BE2C (cell line): ENCODE measurements around the gene CHST7.

ENCODE experiments used
- DNase-seq: peaks from one replicate; pipeline ENCODE4 v3.0.0-alpha.2; 2020
- H3K27me3 ChIP-seq: fragments of 250-450 bp; sonication (Bioruptor Pico); 2 replicates; pipeline ENCODE4 v1.5.1; 2020; ENCODE audit warnings: mild to moderate bottlenecking
- H3K36me3 ChIP-seq: fragments of 250-450 bp; sonication (Bioruptor Pico); 2 replicates; pipeline ENCODE4 v1.5.1; 2020; ENCODE audit warnings: mild to moderate bottlenecking
- H3K4me1 ChIP-seq: fragments of 250-450 bp; sonication (Bioruptor Pico); 2 replicates; pipeline ENCODE4 v1.5.1; 2020
- H3K4me3 ChIP-seq: 2 replicates; pipeline ENCODE4 v1.5.1; 2011; ENCODE audit warnings: low read depth, low read length
- H3K9me3 ChIP-seq: fragments of 250-450 bp; sonication (Bioruptor Pico); 2 replicates; pipeline ENCODE4 v1.5.1; 2020
- TF ChIP-seq, protein P1 (sequence below): IDR thresholded peaks from 2 replicates; pipeline ENCODE4 v1.5.1; 2012; ENCODE audit warnings: mild to moderate bottlenecking, low read depth, low read length

The CHST7 gene

DNA sequence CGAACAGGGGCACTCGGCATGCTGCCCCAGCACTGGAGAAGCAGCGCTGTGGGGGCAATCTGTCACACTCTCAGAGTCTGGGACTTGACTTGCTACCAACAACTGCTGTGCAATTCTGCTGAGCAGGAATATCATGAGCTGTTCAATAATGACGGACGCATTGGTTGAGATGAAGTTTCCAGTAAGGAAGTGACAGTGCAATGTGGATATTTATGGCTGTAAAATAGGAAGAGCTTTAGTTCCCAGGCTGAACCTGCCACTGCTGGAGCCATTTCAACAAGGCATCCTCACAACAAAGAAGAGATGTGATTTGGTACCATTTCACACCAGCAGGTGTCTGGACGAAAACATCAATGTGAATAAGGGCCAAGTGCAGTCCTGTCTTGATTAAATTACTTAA lies 24.2 kb downstream of the CHST7 start:
- H3K36me3 ChIP-seq, result no peaks in the 10 kb centered on the region
- no peaks in the 10 kb centered on the region for H3K4me1 ChIP-seq
- TF ChIP-seq, protein P1, sequence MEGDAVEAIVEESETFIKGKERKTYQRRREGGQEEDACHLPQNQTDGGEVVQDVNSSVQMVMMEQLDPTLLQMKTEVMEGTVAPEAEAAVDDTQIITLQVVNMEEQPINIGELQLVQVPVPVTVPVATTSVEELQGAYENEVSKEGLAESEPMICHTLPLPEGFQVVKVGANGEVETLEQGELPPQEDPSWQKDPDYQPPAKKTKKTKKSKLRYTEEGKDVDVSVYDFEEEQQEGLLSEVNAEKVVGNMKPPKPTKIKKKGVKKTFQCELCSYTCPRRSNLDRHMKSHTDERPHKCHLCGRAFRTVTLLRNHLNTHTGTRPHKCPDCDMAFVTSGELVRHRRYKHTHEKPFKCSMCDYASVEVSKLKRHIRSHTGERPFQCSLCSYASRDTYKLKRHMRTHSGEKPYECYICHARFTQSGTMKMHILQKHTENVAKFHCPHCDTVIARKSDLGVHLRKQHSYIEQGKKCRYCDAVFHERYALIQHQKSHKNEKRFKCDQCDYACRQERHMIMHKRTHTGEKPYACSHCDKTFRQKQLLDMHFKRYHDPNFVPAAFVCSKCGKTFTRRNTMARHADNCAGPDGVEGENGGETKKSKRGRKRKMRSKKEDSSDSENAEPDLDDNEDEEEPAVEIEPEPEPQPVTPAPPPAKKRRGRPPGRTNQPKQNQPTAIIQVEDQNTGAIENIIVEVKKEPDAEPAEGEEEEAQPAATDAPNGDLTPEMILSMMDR, result no peak
- no peak overlapping the region for H3K4me3 ChIP-seq
- no peaks in the 10 kb centered on the region for H3K9me3 ChIP-seq
- no peak for DNase-seq
- no peaks in the 10 kb centered on the region for H3K27me3 ChIP-seq

- TF ChIP-seq, protein P1, result no peak
- H3K4me1 ChIP-seq, result no peaks in the 10 kb centered on the region
- H3K9me3 ChIP-seq, result no peaks in the 10 kb centered on the region
These were observed 25.5 kb downstream of the CHST7 start for GRCh38 chrX:46599051-46599560.

DNA sequence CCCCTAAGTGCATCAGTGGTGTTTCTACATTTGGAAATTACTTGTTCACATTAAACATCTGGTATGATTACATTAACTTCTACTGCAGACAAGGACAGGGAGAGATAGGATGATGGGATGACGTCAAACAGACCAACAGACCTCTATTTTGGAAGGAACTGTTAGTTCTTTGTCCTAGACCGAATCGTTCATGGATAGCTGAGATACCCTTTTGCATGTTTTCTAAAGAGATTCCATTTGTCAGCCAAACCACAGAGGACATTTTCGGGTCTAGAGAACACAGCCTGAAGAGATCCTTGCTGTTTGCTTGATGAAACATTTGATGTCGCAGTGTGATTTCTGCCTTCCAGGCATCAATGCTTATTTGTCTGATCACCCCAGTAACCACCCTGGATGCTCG lies 27.7 kb downstream of the CHST7 start:
- no peaks in the 10 kb centered on the region for H3K4me1 ChIP-seq
- no peak overlapping the region for H3K4me3 ChIP-seq
- H3K27me3 ChIP-seq, result no peaks in the 10 kb centered on the region
- no peaks in the 10 kb centered on the region for H3K9me3 ChIP-seq
- TF ChIP-seq, protein P1, result no peak
- no peak for DNase-seq
- no peaks in the 10 kb centered on the region for H3K36me3 ChIP-seq

More at GRCh38 chrX:46599051-46599560, 25.5 kb downstream of the CHST7 start:
- no peak for DNase-seq
- no peaks in the 10 kb centered on the region for H3K27me3 ChIP-seq
- no peaks in the 10 kb centered on the region for H3K36me3 ChIP-seq
- no peak overlapping the region for H3K4me3 ChIP-seq

GRCh38 chrX:46602468-46603102 lies 29.0 kb downstream of the CHST7 start:
- Histone ChIP-seq H3K36me3 (no peaks in the 10 kb centered on the region), H3K27me3 (no peaks in the 10 kb centered on the region), H3K4me3 (no peak overlapping the region), H3K4me1 (no peaks in the 10 kb centered on the region), H3K9me3 (no peaks in the 10 kb centered on the region)
- TF ChIP-seq, protein P1, result no peak
- DNase-seq, result no peak

DNA sequence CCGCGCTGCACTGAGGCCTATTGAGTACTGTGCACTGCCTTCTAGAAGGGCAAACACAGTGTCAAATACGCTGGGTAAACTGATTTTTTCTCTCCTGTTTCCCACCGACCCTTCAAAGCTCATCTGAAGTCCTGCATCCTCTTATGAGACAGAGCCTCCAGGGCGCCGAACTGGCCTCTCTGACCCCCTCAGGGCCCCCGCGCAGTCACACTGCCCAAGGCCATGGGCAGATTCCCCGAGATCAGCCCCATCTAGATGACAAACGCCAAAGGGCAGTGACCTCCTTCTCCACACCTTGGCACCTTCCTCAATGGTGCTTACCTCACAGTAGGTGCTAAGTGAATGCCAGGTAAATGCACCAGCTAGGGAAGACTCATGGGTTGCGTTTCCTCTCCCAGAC lies 34.4 kb downstream of the CHST7 start:
- TF ChIP-seq, protein P1, result no peak
- H3K4me1 ChIP-seq, result no peaks in the 10 kb centered on the region
- H3K36me3 ChIP-seq, result no peaks in the 10 kb centered on the region
- no peak for DNase-seq
- H3K9me3 ChIP-seq, result no peaks in the 10 kb centered on the region
- no peaks in the 10 kb centered on the region for H3K27me3 ChIP-seq
- no peak overlapping the region for H3K4me3 ChIP-seq

- H3K27me3 ChIP-seq, result no peaks in the 10 kb centered on the region
- DNase-seq, result no peak
- TF ChIP-seq, protein P1, result no peak
- H3K4me3 ChIP-seq, result no peak overlapping the region
- H3K4me1 ChIP-seq, result no peaks in the 10 kb centered on the region
- no peaks in the 10 kb centered on the region for H3K36me3 ChIP-seq
- H3K9me3 ChIP-seq, result no peaks in the 10 kb centered on the region
These were observed 36.6 kb downstream of the CHST7 start for GRCh38 chrX:46610070-46610658.
